Hepatic stellate cell (primary cell): ENCODE results near the gene TXK.
"Not testable (repeated sequence)": the region's sequence is repeated elsewhere in the genome, so short reads cannot be mapped to it uniquely, and the experiment has no call there.

Experiments
- DNase-seq: peaks from one replicate; pipeline ENCODE4 v3.0.0; 2011; ENCODE audit warnings: low spot score

TXK gene

GRCh38 chr4:48134081-48134480 lies at the start of gene TXK:
Gene TXK, minus strand, starts transcription at chr4:48134250. Its CDS starts 80 bp downstream, at chr4:48134170.
- DNase-seq = no peak

GRCh38 chr4:48180234-48180633 lies 46.2 kb upstream of the TXK start:
- no peak for DNase-seq

- no peak for DNase-seq
Observed at GRCh38 chr4:48178931-48179330, 44.9 kb upstream of the TXK start.

GRCh38 chr4:48175806-48176205 lies 41.8 kb upstream of the TXK start:
- DNase-seq = no peak

- DNase-seq = no peak
Observed at GRCh38 chr4:48175328-48175727, 41.3 kb upstream of the TXK start.

GRCh38 chr4:48173056-48173991 lies 39.3 kb upstream of the TXK start:
- peak; percentile 56 for DNase-seq

- no peak for DNase-seq
Observed at GRCh38 chr4:48172651-48173050, 38.6 kb upstream of the TXK start.

GRCh38 chr4:48169636-48170035 lies 35.6 kb upstream of the TXK start:
- DNase-seq = no peak

- no peak for DNase-seq
Observed at GRCh38 chr4:48167538-48168263, 33.7 kb upstream of the TXK start.

- DNase-seq = not testable (repeated sequence)
Observed at GRCh38 chr4:48164561-48164960, 30.5 kb upstream of the TXK start.

- DNase-seq = no peak
Observed at GRCh38 chr4:48163746-48164145, 29.7 kb upstream of the TXK start.

GRCh38 chr4:48162162-48162561 lies 28.1 kb upstream of the TXK start:
- DNase-seq = no peak

GRCh38 chr4:48157271-48157670 lies 23.2 kb upstream of the TXK start:
- DNase-seq = no peak

GRCh38 chr4:48156423-48156822 lies 22.4 kb upstream of the TXK start:
- DNase-seq = no peak

GRCh38 chr4:48153791-48154550 lies 19.9 kb upstream of the TXK start:
- DNase-seq = no peak

GRCh38 chr4:48152259-48152658 lies 18.2 kb upstream of the TXK start:
- DNase-seq = no peak

GRCh38 chr4:48149827-48150370 lies 15.8 kb upstream of the TXK start:
- no peak for DNase-seq

GRCh38 chr4:48147621-48148020 lies 13.6 kb upstream of the TXK start:
- no peak for DNase-seq

- DNase-seq = no peak
Observed at GRCh38 chr4:48141048-48141447, 7.0 kb upstream of the TXK start.

GRCh38 chr4:48139691-48140090 lies 5.6 kb upstream of the TXK start:
- DNase-seq = peak; percentile 21

- no peak for DNase-seq
Observed at GRCh38 chr4:48138936-48139335, 4.9 kb upstream of the TXK start.

- DNase-seq = no peak
Observed at GRCh38 chr4:48138511-48138910, 4.5 kb upstream of the TXK start.
